ENCODE results near the gene PCSK6.

DNA sequence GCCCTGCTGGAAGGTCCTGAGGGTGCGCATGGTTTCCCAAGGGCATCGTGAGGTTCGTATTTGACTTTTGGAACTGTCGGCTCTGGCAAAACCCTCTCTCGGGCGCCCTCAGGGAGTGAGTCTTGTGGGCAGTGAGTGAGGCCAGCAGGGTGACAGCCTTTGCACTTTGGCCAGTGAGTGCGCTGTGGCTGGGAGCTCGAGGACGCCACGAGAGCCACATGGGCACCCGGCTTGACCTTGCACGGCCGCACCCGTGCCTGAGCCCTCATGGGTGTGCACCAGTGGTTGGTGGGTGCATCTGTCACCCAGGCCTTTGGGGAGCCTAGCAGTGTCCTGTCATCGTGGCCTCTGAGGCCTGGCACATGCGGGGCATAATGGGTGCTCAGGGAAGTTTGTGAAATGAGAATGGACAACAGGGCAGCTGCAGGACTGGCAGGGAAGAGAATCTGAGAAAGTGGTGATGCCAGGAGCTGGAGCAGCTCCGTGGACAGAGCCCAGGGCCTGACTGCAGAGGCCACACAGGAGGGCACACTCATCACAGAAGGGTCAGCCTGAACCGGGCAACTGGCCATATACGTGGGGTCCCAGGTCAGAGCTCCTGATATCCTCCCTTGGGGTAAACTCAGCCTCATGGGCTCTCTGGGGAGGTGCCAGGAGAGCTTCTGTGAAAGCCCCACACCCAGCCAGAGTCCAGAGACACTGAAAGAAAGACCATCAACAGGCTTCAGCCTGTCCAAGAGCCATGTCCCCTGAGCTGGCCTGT lies 164.1 kb downstream of the PCSK6 start:
- TF ChIP-seq SP1 (IDR thresholded peaks at IDR 0.05): no peak
- no peak for TF ChIP-seq SUZ12 (IDR thresholded peaks at IDR 0.05)
- no peak for TF ChIP-seq FOXA1 (IDR thresholded peaks at IDR 0.05)
- TF ChIP-seq, protein P1, sequence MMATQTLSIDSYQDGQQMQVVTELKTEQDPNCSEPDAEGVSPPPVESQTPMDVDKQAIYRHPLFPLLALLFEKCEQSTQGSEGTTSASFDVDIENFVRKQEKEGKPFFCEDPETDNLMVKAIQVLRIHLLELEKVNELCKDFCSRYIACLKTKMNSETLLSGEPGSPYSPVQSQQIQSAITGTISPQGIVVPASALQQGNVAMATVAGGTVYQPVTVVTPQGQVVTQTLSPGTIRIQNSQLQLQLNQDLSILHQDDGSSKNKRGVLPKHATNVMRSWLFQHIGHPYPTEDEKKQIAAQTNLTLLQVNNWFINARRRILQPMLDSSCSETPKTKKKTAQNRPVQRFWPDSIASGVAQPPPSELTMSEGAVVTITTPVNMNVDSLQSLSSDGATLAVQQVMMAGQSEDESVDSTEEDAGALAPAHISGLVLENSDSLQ (IDR thresholded peaks at IDR 0.05): no peak
- no peak for TF ChIP-seq NFRKB (IDR thresholded peaks at IDR 0.05)
- no peak for TF ChIP-seq FOXM1 (IDR thresholded peaks at IDR 0.05; ENCODE audit: borderline replicate concordance)
- TF ChIP-seq ARNT (IDR thresholded peaks at IDR 0.05): no peak
- no peak for TF ChIP-seq ZNF384 (IDR thresholded peaks at IDR 0.05)
- no peak for TF ChIP-seq L3MBTL2 (conservative IDR thresholded peaks at IDR 0.05)
- no peak for TF ChIP-seq HDGF (IDR thresholded peaks at IDR 0.05; ENCODE audit: borderline replicate concordance)
